ENCODE measurements around the gene INTS1.

Gene INTS1

DNA sequence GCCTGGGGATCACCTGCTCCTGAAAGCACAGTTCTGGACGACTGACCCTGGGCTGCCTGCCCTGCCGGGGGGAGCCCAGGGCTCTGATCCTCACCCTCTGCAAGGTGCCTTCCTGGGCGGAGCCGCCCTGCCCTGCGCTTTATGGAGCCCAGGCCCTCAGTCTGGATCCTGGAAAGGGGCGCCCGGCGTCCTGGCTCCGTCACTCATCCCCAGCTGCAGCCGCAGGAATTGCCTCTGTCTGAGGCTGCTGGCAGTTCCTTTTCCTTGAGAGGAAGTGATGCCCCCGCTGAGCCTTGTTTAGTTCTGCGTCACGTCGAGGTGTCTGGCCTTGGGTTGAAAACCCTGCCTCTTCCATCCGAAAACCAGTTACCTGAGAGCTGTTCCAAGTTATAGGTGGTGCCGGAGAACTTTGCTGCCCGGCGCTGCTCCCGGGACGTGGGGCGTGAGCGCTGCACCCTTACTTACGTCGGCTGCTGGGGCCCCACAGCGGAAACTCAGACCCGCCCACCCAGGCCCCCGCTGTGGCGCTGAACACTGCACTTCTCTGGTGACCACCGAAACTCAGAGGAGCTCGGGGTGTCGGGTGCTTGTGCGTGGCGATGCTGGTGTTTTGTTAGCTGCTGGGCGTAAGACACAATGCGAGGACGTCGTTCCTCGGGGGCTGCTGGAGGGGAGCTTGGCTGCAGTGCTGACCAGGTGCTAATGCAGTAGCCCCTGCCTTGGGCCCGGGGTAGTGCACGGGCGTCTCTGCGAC lies 31.7 kb upstream of the INTS1 start:
- no peak for DNase-seq
- TF ChIP-seq, protein P1, sequence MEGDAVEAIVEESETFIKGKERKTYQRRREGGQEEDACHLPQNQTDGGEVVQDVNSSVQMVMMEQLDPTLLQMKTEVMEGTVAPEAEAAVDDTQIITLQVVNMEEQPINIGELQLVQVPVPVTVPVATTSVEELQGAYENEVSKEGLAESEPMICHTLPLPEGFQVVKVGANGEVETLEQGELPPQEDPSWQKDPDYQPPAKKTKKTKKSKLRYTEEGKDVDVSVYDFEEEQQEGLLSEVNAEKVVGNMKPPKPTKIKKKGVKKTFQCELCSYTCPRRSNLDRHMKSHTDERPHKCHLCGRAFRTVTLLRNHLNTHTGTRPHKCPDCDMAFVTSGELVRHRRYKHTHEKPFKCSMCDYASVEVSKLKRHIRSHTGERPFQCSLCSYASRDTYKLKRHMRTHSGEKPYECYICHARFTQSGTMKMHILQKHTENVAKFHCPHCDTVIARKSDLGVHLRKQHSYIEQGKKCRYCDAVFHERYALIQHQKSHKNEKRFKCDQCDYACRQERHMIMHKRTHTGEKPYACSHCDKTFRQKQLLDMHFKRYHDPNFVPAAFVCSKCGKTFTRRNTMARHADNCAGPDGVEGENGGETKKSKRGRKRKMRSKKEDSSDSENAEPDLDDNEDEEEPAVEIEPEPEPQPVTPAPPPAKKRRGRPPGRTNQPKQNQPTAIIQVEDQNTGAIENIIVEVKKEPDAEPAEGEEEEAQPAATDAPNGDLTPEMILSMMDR (IDR thresholded peaks at IDR 0.05; ENCODE audit: low read depth, low read length), result no peak
- Histone ChIP-seq H3K4me3 (ENCODE audit: low read depth, low read length) (no peak overlapping the region), H3K36me3 (no peaks in the 10 kb centered on the region), H3K9me3 (no peaks in the 10 kb centered on the region), H3K27me3 (peaks cover 87% of the 10 kb centered on the region), H3K4me1 (peaks cover 24% of the 10 kb centered on the region)

DNA sequence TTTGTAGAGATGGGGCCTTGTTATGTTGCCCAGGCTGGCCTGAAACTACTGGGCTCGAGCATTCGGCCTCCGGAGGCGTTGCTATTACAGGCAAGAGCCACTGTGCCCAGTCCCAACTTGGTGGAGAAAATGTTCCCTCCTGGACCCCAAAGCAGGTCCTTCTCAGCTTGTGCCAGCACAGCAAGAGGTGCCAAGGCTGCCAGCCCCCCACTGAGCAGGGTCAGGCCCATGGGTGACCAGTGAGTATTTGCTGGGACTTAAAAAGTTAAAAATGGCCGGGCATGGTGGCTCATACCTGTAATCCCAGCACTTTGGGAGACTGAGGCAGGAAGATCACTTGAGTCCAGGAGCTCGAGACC lies 30.9 kb upstream of the INTS1 start:
- Histone ChIP-seq H3K4me3 (ENCODE audit: low read depth, low read length) (no peak overlapping the region), H3K4me1 (peaks cover 24% of the 10 kb centered on the region), H3K36me3 (no peaks in the 10 kb centered on the region), H3K9me3 (no peaks in the 10 kb centered on the region), H3K27me3 (peaks cover 88% of the 10 kb centered on the region)
- DNase-seq, result no peak
- TF ChIP-seq, protein P1 (IDR thresholded peaks at IDR 0.05; ENCODE audit: low read depth, low read length), result no peak

DNA sequence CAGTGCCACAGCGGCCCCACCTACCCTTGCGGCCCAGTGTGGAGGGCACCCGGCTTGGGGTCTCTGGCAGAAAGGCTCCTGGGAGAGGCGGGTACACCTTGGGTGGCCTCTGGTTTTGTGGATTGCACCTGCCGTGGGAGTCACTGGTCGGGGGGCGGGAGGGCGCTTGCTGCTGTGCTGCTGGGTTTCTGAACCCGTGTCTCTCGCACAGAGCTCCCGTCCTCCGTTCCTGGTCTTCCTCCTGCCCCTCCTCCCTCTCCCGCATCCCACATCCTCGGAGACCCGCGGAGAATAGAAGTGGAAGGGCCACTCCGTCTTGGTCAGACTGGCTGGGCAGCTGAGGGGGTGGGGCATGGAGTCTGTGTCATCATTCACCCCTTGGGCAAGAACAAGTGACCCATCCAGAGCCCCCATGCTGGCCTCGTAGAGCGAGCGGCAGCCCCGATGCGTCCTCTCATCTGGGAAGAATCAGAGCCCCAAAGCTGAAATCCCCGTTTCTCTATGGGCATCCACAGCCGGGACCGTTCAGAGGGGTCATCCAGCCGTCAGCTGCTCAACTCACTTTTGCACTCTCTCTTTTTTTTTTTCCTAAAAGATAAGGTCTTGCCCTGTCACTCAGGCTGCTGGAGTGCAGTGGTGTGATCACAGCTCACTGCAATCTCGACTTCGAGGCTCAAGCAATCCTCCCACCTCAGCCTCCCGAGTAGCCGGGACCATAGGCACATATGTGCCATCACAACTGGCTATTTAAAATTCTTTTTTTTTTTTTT lies 30.3 kb upstream of the INTS1 start:
- H3K36me3 ChIP-seq, result no peaks in the 10 kb centered on the region
- TF ChIP-seq, protein P1 (IDR thresholded peaks at IDR 0.05; ENCODE audit: low read depth, low read length), result no peak
- peaks cover 84% of the 10 kb centered on the region for H3K27me3 ChIP-seq
- no peak for DNase-seq
- H3K4me3 ChIP-seq (ENCODE audit: low read depth, low read length), result no peak overlapping the region
- H3K4me1 ChIP-seq, result peaks cover 24% of the 10 kb centered on the region
- H3K9me3 ChIP-seq, result no peaks in the 10 kb centered on the region

DNA sequence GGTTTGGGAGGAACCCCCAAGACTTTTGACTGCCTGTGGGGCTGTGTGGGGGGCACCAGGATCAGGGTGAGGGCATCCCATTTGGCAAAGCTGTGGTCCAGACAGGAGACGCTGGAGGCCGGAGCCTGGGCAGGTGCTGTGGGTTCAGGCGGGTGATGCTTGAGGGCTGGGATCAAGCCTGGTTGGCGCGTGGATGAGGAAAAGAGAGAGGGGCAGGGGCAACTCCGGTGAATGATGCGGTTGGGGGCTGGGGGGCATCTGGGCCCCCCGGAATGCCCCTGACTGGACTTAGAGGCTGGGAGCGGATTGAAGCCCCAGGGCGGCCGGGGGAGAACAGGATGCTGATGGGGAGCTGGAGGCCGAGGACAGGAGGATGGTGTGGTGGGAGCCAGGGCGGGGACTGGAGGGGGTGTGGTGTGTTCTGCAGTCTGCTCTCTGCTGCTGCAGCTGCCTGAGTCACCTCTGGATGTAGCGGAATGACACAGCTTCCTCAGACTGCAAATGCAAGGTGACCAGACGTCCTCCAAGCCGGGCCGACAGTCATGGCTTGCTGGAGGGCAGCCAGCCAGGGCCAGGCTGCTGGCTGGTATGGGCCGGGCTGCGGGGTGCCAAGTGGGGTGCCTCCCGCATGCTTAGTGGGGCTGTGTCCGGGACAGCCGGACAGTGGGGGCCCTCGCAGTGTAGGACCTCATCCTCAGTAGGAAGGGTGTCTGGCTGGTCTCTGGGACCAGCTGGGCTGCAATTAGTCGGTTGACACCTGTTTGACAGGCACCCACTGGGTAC lies 29.5 kb upstream of the INTS1 start:
- no peaks in the 10 kb centered on the region for H3K36me3 ChIP-seq
- TF ChIP-seq, protein P1 (IDR thresholded peaks at IDR 0.05; ENCODE audit: low read depth, low read length), result no peak
- no peak overlapping the region for H3K4me3 ChIP-seq (ENCODE audit: low read depth, low read length)
- DNase-seq, result peak; percentile 62
- peaks cover 22% of the 10 kb centered on the region for H3K4me1 ChIP-seq
- H3K27me3 ChIP-seq, result peaks cover 79% of the 10 kb centered on the region
- H3K9me3 ChIP-seq, result no peaks in the 10 kb centered on the region

DNA sequence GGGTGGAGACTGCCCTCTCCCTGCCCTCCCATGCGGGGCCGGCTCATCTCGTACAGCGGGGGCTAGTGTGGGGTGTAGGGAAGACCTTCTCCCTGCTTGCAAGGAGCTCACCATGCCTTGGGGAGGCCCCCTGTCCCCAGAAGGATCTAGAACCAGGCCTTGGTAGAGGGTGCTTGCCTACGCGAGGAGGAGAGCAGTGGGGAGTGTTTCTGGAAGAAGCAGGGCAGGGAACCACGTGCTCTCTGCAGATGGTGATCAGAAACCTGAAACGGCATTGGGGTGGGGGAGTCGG lies 29.0 kb upstream of the INTS1 start:
- Histone ChIP-seq H3K4me1 (peaks cover 18% of the 10 kb centered on the region), H3K27me3 (peaks cover 74% of the 10 kb centered on the region), H3K36me3 (no peaks in the 10 kb centered on the region), H3K9me3 (no peaks in the 10 kb centered on the region), H3K4me3 (ENCODE audit: low read depth, low read length) (no peak overlapping the region; the same call in 1 of the 2 replicates)
- TF ChIP-seq, protein P1 (IDR thresholded peaks at IDR 0.05; ENCODE audit: low read depth, low read length), result no peak
- DNase-seq, result no peak
